ENCODE data around the gene ATP6V0D1.

- no peak for TF ChIP-seq CTCF (IDR thresholded peaks at IDR 0.05)
- no peak for TF ChIP-seq EP300 (IDR thresholded peaks at IDR 0.05)
Measured at GRCh38 chr16:67528222-67528869, 47.4 kb upstream of the ATP6V0D1 start, which contains the start of gene RIPOR1.

Measured in upper lobe of left lung (tissue), 4 donors.